ENCODE measurements around the gene RNF20.
"Not testable (repeated sequence)": the region's sequence is repeated elsewhere in the genome, so short reads cannot be mapped to it uniquely, and the experiment has no call there.

The RNF20 gene, protein sequence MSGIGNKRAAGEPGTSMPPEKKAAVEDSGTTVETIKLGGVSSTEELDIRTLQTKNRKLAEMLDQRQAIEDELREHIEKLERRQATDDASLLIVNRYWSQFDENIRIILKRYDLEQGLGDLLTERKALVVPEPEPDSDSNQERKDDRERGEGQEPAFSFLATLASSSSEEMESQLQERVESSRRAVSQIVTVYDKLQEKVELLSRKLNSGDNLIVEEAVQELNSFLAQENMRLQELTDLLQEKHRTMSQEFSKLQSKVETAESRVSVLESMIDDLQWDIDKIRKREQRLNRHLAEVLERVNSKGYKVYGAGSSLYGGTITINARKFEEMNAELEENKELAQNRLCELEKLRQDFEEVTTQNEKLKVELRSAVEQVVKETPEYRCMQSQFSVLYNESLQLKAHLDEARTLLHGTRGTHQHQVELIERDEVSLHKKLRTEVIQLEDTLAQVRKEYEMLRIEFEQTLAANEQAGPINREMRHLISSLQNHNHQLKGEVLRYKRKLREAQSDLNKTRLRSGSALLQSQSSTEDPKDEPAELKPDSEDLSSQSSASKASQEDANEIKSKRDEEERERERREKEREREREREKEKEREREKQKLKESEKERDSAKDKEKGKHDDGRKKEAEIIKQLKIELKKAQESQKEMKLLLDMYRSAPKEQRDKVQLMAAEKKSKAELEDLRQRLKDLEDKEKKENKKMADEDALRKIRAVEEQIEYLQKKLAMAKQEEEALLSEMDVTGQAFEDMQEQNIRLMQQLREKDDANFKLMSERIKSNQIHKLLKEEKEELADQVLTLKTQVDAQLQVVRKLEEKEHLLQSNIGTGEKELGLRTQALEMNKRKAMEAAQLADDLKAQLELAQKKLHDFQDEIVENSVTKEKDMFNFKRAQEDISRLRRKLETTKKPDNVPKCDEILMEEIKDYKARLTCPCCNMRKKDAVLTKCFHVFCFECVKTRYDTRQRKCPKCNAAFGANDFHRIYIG

DNA sequence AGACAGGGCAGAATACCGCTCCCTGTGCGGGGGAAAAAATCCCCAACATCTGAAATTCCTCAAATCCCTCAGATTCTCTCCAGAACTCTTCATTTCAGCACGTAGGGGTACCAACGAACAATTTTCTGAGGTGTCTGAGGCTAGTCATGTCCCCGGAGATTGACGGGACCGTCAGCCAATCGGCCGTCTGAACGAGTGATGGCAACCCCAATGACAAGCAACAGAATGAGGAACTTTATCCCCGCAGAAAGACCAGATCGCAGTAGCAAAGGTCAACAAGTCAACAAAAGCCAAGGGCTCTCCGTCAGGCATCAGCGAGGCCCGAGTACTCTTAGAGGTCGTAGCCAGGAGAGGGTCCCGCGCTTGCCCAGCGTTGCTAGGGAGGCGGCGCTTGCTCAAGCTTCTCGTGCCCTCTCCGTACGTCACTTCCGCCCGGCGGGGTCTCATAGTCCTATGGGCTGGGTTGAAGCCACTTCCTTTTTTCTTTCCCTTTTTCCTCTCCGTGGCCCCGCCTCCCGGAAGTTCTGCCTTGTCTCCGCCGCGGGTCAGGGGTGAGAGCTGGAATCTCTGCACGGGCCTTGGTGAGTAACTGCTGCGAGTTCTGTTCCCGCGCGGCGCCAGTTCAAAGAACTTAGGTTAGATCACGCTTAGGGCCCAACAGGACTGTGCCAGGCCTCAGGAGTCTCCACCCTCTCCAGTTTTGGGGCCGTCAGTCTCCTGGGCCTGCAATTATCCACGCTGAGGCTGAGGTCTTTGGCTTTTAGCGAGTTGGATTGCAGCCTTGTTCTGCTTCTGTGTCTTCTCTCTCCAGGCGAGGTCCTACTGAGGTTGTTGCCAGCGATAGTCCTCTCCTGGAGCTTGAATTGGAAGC lies at the start of gene RNF20:
Gene RNF20, plus strand, starts transcription at position 520 of the 871 bp plus-strand sequence. CDS start 1,571 bp downstream, outside the sequence.
- peak; percentile 96 for DNase-seq

DNA sequence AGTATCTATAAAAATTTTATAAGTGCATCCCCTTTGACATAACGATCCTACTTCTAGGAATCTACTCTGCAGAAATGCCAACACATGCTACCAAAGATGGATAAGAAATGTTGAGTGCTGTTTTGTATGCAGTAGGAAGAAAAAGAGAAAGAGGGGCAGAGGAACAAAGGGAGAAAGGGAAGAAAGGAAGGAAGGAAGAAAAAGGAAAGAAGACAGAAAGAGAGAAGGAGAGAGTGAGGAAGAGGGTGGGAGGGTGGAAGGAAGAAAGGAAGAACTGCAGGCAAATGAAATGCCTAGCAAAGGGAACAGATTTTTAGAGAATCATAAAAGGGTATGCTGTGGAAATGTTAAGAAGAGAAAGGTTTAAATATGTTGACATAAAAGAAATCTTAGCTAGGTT lies 49.6 kb upstream of the RNF20 start:
- no peak for DNase-seq

DNA sequence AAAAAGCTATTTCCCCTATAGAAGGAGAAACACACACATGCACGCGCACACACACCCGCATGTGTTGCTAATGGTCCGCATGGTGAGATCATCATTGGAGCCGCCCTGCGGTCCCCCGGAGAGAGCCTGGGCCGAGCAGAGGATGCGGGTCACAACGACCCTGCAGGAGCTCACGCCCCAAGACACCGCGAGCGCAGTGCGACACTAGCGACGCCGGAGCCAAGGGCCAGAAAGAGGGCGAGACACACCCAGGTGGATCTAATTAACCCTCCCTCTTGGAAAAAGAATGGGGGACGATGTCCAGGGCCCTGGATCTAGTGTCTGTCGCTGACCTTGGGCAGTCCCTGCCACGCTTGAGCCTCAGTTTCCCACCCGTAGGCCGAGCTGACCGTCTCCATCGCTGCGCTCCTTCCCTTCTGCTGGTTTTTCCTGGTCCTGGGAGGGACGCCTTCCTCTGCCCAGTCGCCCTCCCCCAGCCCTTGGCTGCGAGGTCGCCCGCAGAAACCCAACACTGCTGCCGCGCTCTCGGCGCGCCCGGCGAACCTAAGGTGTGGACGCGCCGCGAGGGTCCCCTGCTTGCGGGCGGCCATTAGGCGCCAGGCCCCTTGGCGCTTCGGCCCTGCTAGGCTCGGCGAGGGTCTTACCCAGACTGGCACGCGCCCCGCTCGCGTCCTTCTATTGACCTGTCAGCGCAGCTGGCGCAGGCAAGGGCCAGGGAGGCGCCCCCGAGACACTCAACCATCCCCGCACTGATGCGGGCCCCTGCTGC lies 47.5 kb upstream of the RNF20 start:
- DNase-seq: peak; percentile 53

DNA sequence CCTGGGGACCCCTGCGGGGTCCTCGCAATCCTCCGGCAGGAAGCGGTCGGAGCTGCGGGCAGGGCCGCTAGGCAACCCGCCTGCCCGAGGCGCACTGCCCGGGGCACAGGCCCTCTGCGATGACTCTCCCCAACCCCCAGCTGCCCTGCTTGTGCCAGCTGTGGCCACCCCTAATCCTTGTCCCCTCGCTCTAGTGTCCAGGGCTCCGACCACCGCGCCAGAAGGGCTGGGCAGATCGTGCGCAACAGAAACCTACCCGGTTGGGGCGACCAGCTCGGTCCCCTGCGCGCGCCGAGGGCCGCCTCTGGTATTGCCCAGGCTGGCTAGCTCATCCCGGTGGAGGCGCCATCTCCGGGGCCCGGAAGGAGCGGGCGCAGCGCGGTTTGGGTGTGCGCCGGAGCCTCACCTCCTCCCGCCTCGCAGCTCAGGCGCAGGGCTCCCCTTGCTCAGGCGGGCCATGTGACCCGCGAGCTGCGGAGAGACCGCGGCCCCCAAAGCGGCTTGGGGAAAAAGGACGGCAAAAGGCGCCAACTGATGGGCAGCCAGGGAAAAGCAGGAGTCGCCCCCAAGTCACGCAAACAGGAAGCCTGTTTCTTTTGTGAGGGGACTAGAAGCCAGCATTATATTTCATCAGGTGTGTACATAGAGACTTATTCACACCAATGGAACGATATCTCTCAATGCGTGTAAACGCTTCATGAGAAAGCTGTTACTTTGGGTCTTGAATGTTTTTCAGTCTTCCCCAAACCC lies 46.8 kb upstream of the RNF20 start:
- DNase-seq: peak; percentile 75

DNA sequence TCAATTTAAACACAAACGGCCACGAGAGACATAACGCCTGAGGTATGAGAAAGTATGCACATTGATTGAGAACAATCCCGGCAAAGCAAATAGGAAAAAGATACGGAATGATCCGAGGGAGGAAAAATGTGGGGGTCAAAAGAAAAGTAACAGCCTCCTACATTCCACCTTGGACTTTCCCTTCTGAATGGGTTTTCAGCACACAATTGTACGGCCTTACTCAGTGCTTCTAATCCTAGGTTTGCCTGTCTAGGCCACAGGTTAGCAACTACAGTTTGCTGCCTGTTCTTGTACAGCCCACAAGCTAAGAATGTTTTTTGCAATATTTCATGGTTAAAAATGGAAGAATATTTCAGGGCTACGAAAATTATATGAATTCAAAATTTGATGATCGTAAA lies 46.2 kb upstream of the RNF20 start:
- no peak for DNase-seq

DNA sequence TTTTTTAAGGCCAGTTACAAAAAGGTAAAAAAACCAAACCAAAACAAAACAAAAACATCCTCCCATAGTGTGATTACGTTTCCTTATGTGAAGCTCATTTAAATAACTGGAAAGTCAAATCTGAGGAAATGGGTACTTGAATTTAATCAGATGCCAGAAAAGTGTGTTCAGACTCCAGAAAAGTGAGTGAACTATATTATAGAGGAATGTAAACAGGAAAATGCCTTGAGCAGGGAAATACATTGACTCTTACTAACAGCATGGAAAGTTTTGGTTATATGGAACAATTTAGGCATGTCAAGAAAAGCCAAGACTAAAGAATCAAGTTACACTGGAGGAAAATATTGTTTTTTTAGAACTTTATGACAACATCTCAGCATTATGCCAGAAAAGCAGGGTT lies 37.8 kb upstream of the RNF20 start:
- no peak for DNase-seq

DNA sequence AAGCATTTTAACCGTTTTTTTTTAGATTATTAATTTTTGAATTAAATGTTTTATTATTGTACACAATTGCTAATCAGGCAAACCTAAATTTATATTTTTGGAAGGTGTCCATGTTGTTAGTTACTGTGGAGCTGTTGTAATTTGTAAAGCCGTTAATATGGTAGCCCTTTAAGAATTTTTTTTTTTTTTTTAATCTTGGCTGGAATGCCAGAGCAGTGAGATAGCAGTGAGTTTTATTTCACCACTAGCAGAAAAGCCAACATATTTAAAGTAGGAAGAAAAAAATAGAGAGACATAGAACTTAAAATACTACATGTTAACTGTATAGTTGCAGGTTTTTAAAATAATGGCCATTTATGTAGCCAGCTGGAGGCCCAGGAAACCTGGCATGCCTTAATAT lies 35.3 kb upstream of the RNF20 start:
- no peak for DNase-seq

DNA sequence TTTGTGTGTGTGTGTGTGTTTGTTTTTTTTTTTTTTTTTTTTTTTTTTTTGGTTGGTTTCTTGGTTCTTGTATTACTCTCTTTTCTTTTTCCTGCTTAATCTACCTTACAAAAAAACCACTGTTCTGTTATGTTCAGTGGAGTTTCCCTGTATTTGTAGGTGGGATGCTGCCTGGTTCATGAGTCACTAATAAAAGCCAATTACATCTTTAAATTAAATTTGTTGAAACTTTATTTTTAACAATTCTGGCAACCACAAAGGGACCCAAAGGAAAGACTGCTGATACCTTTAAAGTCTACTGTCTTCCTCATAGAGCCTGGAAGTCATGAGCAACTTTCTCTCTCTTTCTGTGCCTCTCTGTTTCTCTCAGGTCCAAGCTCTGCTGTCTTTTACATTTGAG lies 29.5 kb upstream of the RNF20 start:
- no peak for DNase-seq

DNA sequence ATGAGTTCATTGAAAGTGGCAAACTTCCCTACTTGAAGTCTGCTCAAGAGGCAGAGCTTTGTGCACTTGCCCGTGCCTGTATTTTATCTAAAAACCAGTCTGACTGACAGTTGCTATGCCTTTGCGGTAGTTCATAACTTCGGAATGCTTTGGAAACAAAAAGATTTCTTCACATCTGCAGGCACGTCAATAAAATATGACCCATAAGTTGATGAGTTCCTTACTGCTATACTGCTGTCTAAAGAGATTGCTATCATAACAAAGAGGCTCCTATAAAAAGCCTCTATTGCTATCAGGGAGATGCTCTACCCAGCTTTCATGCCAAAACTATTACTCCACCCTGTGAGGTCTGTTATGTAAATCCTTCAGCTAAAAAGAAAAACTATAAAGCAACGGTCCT lies 25.4 kb upstream of the RNF20 start:
- DNase-seq: no peak

DNA sequence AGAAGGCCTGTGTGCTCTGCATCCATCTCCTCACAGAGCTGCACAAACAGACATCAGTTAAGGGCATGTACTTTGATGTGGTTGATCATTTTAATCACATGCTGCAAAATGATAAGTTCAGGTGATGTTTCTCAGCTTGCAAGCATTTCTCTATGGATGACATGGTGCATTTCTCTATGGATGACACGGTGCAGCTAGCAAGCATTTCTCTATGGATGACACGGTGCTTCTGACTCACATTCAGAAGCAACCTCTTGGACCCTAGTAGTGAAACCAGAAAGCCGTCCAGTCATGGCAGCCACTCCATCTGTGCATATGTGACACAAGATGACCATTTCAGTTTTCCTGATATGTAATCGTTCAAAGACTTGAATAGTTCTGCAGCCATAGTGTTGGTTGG lies 24.1 kb upstream of the RNF20 start:
- DNase-seq: no peak

DNA sequence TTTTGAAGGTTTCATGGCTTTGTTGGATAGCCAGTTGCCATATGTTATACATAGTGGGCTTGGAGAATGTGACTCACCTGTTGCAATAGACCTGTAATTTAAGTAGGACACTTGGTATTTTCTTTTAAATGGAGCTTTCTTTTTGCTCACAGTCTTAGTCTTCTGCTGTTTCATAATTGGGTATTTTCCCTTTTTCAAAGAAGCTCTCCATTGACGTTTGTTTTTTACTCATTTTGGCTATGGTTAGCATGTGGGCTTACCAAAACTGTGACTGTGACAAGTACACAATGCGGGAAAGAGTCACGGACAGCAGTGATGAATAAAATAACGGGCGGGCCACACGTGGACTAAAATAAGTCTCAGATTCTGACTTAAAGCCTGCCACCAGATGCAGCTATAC lies 23.2 kb upstream of the RNF20 start:
- no peak for DNase-seq

DNA sequence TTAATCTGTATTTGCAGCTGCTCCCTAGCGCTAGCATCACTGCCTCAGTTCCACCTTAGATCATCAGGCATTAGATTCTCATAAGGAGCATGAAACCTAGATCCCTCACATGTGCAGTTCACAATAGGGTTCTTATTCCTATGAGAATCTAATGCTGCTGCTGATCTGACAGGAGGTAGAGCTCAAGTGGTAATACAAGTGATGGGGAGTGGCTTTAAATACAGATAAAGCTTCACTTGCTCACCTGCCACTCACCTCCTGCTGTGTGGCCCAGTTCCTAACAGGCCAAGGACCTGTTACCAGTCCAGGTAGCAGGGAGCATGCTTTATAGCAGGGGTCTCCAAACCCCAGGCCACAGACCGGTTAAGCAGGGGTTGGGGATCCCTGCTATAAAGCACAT lies 22.6 kb upstream of the RNF20 start:
- DNase-seq: no peak

DNA sequence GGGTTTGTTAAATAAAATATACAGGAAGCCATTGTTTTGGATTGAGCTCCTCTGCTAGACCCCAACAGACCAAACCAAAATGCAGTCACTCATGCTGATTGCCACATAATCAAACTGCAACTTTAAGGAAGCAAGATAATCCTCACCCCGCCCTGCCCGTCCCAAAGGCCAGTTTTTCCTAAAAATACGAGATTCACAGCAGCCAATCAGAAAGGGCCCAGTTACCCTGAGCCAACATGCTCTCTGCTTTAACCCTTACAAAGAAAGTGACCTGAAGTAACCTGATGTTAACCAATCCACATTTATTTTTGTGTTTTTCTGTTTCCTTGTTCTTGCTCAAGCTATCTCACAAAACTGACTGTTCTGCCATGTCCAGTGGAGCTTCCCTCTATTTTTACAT lies 21.5 kb upstream of the RNF20 start:
- DNase-seq: no peak

DNA sequence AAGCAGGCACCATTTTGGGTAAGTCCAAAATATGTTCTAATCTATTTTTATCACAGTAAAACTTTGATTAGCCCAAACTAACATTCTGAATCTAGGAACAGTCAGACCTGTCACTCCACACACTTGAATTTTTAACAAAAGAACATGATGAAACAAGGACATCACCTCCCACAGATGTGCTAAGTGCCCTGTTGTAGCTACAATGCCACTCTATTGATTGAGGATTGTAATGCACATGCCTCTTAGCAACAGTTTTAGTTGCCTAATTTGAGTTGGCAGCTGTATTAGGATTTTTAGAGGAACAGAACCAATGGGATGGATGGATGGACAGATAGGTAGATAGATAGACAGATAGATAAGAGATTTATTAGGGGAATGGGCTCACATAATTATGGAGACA lies 20.3 kb upstream of the RNF20 start:
- no peak for DNase-seq

DNA sequence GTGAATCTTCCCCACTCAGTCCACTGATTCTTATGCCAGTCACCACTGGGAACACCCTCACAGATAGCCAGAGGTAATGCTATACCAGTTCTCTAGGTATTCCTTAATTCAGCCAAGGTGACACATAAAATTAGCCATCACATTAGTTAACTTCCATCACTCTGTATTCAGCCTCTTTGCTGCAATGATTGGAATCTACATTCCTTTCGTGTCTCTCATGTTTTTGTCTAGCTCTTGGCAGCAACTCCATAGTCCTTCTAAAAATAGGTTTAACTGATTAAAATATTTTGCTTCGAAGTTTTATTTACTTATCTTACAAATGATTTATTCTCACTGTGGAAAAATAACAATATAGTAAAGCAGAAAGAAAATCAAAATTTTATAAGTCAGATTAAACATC lies 19.6 kb upstream of the RNF20 start:
- DNase-seq: no peak

DNA sequence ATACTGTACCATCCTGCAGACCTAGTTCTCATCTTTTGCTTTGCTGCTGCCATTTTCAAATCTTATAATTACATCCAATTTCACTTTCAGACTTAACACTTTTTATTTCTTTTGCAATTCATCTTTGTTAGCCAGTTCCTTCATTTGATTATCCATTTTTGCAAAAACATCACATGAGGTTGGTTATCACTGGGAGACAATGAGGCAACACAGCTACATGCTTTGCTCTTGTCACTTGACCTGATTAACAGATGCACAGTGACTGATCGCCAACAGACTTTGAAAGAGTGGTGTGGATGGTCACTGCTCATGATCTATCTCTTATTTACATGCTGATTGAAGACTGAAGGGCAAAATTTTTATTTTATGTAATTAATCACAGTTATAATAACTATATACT lies 17.0 kb upstream of the RNF20 start:
- no peak for DNase-seq

DNA sequence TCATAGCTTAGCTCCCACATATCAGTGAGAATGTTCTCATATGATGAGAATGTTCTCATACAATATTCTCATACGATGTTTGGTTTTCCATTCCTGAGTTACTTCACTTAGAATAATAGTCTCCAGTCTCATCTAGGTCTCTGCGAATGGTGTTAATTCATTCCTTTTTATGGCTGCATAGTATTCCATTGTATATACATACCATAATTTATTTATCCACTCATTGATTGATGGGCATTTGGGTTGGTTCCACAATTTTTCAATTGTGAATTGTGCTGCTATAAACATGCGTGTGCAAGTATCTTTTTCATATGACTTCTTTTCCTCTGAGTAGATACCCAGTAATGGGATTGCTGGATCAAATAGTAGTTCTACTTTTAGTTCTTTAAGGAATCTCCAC lies 15.2 kb upstream of the RNF20 start:
- DNase-seq: not testable (repeated sequence)

DNA sequence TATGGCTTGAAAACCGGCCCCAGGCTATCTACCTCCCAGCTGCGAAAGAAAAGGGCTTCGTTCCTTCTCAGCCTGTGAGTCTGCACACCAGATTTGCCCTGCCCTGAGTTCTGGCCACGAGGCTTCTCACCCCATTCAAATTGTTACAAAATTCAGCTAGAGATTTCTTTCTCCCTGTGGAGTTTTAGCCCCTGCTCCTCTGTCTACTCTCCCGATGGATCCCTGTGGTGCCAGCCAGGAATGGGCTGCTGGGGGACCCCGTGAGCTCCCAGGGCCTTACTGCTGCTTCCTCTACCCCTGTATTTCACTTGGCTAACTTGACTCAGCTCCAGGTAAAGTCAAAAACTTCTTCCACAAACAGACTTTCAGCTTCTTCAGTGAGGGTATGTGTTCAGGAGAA lies 9.3 kb upstream of the RNF20 start:
- no peak for DNase-seq

DNA sequence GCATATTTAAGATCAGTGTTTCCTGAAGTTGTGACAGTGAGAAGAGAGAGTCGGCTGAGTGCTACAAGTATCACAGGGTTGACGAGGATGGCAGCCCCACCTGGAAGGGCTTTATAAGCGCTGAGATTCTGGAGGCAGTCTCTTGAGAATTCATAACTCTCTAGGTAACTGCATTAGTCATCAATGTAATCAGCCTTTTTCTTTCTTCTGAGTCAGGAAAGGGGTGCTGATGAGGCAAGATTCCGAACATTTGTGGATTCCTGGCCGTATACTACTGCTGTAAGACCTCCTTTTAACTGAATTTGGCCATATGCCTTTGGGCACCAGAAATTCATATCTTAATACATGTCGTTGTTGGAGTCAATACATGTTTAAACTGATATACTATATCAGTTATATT lies 6.6 kb upstream of the RNF20 start:
- no peak for DNase-seq

DNA sequence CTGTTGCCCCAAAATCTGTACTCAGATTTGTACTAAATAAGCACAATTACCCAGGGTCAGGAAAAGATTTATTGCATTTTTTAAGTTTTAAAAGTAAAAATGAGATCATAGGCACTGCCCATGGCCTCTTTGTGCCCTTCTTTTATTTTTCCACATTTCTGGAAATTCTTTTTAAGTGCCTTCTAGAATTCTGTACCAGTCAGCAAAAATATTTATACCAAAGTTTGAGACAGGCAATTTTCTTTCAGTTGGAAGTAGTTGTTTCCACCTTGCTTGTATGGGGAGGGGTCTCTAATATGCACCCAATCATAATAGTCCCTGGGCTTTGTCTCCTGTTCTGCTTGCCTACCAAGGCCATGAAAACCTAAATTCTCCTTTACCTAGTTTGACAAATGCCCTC lies 5.6 kb upstream of the RNF20 start:
- no peak for DNase-seq

DNA sequence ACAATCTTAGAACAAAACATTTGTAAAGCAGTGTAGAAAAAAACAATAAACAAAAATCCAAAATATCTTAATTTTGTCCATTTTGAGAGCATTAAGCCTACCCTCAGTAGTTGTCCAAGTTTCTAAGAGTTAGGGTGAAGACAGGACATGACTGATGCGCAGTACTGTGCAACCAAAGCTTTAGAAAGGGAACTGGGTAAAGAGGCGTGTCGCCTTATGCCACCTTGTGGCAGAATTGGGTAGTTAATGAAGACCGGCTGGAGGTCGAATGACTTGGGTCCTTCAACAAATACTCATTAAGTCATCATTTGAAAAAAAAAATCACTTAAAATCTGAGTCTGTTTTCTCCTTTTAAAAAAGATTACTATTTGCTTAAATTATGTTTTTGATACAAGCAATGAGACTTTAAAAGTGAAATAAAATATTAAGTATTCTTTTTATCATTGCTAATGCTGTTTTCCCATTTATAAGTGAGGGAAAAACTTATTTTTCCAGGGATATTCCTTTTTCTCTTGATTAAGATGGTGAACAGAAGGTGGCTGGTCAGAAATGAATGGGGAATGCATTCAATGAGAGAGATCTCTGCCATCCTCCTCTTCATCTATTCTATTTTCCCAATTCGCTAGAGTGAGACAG lies 3.5 kb upstream of the RNF20 start:
- DNase-seq: peak; percentile 66
